Esophagus squamous epithelium (tissue), 4 donors: ENCODE measurements around the gene VSTM5.

Experiments
- CTCF ChIP-seq, 6 experiments: fragments of 450-650 bp in 4 of 6; fragments of 200-600 bp in 2 of 6; sonication (generic) in 2 of 6; IDR thresholded peaks; one replicate each; pipeline ENCODE4 v1.5.1; 2016 to 2019; ENCODE audit warnings: antibody characterized with exemption in 6 of 6, mild to moderate bottlenecking in 4 of 6, moderate library complexity in 4 of 6
- POLR2A ChIP-seq, 4 donors: fragments of 450-650 bp; IDR thresholded peaks; one replicate each; pipeline ENCODE4 v1.6.1; 2017; ENCODE audit warnings: antibody characterized with exemption in 4 of 4, mild to moderate bottlenecking in 4 of 4, moderate library complexity in 3 of 4

DNA sequence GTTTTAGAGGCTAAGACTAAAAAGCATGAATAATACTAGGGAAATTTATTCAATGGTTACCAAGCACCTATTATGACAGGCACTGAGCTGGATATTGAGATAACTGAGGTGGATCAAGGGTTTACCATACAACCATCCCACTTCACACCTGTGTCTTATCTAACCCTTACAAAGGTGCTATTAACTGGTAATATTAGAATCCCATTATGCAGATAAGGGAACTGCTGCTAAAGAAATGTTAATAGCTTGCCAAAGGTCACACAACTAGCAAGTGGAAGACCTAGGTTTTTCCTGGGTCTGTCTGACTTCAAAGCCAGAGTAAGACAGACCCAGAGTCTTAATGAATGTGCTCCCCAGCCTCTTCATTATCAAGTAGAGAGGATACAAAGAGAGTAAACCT is 21.1 kb upstream of the VSTM5 start:
- TF ChIP-seq CTCF (IDR thresholded peaks at IDR 0.05) (no peak), POLR2A (IDR thresholded peaks at IDR 0.05) (no peak)
